RWPE1 (cell line): ENCODE data around the gene MAGOH.

Experiments
- CTCF ChIA-PET: fragments of 350-600 bp; sonication (Branson Sonifier 250); formaldehyde crosslinking; extraction: SDS; loops from one replicate; lab custom pipeline; 2021; lab: Yijun Ruan, JAX
- POLR2A ChIA-PET: fragments of 400-600 bp; formaldehyde crosslinking; extraction: SDS; loops from one replicate; lab custom pipeline; 2020; ENCODE audit warnings: antibody characterized with exemption; ENCODE audit not compliant: low non-redundant PET; lab: Yijun Ruan, JAX
- DNase-seq: peaks from one replicate; pipeline ENCODE4 v3.0.0; 2012; ENCODE audit warnings: low spot score
- H3K27ac ChIP-seq: fragments of 450-650 bp; 2 replicates; pipeline ENCODE4 v1.5.1; 2017
- TF ChIP-seq, protein P1 (sequence below): fragments of 450-650 bp; conservative IDR thresholded peaks from 2 replicates; pipeline ENCODE4 v1.5.1; 2017; ENCODE audit warnings: low read depth, mild to moderate bottlenecking

MAGOH gene

DNA sequence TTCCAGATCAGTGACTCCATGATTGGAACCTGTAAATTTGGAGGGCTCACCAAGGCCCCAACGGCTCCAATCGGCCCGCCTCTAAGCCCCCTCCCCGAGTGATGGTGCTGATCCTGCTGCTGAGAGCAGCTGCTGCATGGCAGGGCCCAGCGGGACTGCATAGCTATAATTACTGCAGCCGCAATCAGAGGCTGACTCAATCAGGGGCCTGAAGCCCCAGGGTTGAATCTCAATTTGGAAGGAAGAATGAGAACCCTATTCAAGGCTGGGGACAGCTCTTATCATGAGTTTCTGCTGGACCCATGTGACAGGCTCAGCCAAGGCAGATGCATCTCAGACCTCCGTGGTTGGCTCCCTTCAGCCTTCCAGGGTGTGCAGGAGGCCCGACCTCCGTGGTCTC, 42.8 kb upstream of the MAGOH start:
- H3K27ac ChIP-seq = 0 out of 2 replicates have a peak overlapping the region, but pooled peaks have one; percentile 42
- no peak for DNase-seq
- TF ChIP-seq, protein P1, sequence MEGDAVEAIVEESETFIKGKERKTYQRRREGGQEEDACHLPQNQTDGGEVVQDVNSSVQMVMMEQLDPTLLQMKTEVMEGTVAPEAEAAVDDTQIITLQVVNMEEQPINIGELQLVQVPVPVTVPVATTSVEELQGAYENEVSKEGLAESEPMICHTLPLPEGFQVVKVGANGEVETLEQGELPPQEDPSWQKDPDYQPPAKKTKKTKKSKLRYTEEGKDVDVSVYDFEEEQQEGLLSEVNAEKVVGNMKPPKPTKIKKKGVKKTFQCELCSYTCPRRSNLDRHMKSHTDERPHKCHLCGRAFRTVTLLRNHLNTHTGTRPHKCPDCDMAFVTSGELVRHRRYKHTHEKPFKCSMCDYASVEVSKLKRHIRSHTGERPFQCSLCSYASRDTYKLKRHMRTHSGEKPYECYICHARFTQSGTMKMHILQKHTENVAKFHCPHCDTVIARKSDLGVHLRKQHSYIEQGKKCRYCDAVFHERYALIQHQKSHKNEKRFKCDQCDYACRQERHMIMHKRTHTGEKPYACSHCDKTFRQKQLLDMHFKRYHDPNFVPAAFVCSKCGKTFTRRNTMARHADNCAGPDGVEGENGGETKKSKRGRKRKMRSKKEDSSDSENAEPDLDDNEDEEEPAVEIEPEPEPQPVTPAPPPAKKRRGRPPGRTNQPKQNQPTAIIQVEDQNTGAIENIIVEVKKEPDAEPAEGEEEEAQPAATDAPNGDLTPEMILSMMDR = no peak
- ChIA-PET CTCF (interaction anchor here (0.8 kb wide), 1 partner anchor 112 kb away, joined by 5 read pairs; no protein-coding TSS in a partner anchor), POLR2A (no interaction called here)

DNA sequence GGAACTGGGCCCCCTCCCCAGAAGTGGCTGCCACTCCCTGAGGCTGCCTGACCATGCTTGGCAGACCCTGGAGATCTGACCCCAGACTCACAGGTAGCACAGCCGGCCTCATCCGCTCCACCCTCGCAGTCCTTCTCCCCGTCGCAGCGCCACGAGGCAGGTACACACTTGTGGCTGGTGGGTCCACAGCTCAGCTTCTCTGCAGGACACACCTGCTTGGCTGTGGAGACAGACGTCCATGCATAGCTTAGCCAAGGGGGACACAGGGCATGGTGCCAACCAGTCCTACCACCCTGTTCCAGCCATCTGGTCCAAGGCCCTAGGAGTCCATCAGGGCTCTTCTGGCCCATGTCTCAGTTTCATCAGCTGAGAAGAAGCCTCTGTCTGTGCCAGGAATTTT, 42.2 kb upstream of the MAGOH start:
- TF ChIP-seq, protein P1 = no peak
- no peak for DNase-seq
- ChIA-PET POLR2A (no interaction called here), CTCF (interaction anchor here (0.8 kb wide), 1 partner anchor 113 kb away, joined by 5 read pairs; no protein-coding TSS in a partner anchor)
- H3K27ac ChIP-seq = peak overlapping the region; percentile 42

DNA sequence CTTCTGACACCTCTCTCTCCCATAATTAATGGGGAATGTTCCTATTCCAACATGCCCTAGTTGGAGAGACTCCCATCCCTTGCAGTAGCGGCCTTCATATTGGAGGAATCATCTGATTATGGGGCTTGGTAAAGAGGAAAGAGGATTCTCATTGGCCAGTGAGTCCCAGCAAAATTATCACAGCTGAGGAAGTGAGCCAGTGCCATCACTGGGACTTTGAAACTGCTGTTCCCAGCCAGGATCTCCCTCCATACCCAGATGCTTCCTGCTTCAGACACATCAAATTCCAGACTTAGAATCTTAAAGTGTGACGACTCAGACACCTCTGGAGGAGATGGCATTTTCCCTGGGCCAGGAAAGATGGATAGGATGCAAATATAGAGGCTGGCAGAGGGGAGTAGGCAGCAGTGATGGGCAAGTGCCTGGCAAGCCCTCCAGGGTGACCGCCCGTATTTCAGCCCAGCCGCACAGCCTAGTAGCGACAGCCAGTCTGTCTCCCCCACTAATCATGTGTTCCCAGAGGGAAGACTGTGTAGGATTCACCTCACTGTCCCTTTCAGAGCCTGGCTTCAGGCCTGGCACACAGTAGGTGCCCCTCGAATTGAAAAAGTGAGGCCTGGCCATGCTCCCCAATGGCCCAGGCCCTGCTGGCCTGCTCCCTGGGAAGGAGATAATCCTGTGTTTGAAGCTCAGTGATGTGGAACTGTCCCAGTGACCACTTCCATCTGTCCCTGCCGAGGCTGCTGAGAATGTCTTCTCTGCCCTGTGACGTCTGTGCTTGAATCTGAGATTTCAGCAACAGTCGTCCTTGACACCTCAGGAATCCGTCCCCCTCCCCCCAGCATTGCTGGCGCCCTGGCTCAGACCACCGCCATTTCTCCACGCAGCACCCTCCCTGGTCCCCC, 41.2 kb upstream of the MAGOH start:
- TF ChIP-seq, protein P1 = no peak
- POLR2A ChIA-PET = no interaction called here
- peak overlapping the region; percentile 42 for H3K27ac ChIP-seq
- CTCF ChIA-PET = interaction anchor here (0.8 to 3.4 kb wide), 4 partner anchors 13 to 117 kb away, joined by 3 to 40 read pairs (median 10); no protein-coding TSS in a partner anchor
- DNase-seq = no peak

DNA sequence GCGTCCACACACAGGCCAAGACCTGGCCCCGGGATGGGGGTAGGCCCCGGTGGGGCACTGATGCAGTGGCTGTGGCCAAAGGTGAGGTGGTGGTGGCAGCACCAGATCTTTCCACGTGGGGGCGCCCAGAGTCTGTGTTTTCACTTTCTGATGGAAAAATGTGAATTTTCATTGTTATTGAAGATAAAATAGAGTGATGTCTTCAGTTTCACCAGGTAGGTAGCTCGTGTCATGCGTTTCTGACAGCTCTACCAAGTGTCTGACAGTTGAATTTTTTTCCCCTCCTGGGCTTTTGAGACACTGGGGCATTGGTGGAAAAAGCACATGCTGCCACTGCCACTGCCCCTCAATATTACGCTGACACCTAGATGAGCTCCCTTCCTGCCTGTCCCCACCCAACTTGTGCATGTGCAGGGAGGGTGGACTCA, 40.0 kb upstream of the MAGOH start:
- peak; percentile 70 for DNase-seq
- POLR2A ChIA-PET = interaction anchor here (0.6 kb wide), 1 partner anchor 28 kb away, joined by 3 read pairs; no protein-coding TSS in a partner anchor
- H3K27ac ChIP-seq = no peak overlapping the region
- TF ChIP-seq, protein P1 = peak; percentile 87
- CTCF ChIA-PET = interaction anchor here (0.6 to 3.4 kb wide), 17 partner anchors 8 to 339 kb away, joined by 3 to 40 read pairs (median 4); no protein-coding TSS in a partner anchor

GRCh38 chr1:53277326-53277725, 39.0 kb upstream of the MAGOH start:
- ChIA-PET POLR2A (no interaction called here), CTCF (interaction anchor here (0.6 to 3.4 kb wide), 9 partner anchors 14 to 658 kb away, joined by 3 to 40 read pairs (median 4); no protein-coding TSS in a partner anchor)
- DNase-seq = no peak
- H3K27ac ChIP-seq = no peak overlapping the region
- TF ChIP-seq, protein P1 = no peak

GRCh38 chr1:53276902-53277281, 38.6 kb upstream of the MAGOH start:
- H3K27ac ChIP-seq = no peak overlapping the region
- ChIA-PET POLR2A (no interaction called here), CTCF (interaction anchor here (0.7 to 3.5 kb wide), 5 partner anchors 33 to 168 kb away, joined by 3 to 40 read pairs (median 5); no protein-coding TSS in a partner anchor)
- no peak for DNase-seq
- TF ChIP-seq, protein P1 = no peak
